ENCODE results near the gene TUBGCP2.
A peak's percentile ranks its signal among the peaks of the same experiment; 100 is the strongest.

Gene TUBGCP2

GRCh38 chr10:133332936-133333699, 24.4 kb upstream of the TUBGCP2 start:
- Histone ChIP-seq H3K4me1 (ENCODE audit: insufficient read depth, low read length, poor library complexity, severe bottlenecking) (no peaks in the 10 kb centered on the region), H3K79me2 (ENCODE audit: insufficient read depth, low read length) (no peaks in the 10 kb centered on the region), H3K9me3 (ENCODE audit: insufficient read depth, low read depth, low read length) (peaks cover 10% of the 10 kb centered on the region), H3K4me2 (ENCODE audit: low read depth, low read length, poor library complexity, severe bottlenecking) (no peak overlapping the region), H3K4me3 (ENCODE audit: low read length, poor library complexity, severe bottlenecking) (no peak overlapping the region), H3F3A (ENCODE audit: low read depth) (no peaks in the 10 kb centered on the region), H3K9me2 (replicated peaks; ENCODE audit: low read depth, low read length) (no peaks in the 10 kb centered on the region), H3K9ac (ENCODE audit: low read depth, low read length, poor library complexity, severe bottlenecking) (no peak overlapping the region), H3K36me3 (ENCODE audit: insufficient read depth, low read length) (no peaks in the 10 kb centered on the region), H4K20me1 (ENCODE audit: insufficient read depth, low read length, poor library complexity, severe bottlenecking) (no peaks in the 10 kb centered on the region), H2AFZ (ENCODE audit: low read length) (no peak overlapping the region), H3K27me3 (ENCODE audit: insufficient read depth, low read length, poor library complexity, severe bottlenecking) (no peaks in the 10 kb centered on the region)
- no peak for TF ChIP-seq EZH2phosphoT487 (IDR thresholded peaks at IDR 0.05; ENCODE audit: borderline replicate concordance)
- no peak for TF ChIP-seq CTCF (conservative IDR thresholded peaks at IDR 0.05; ENCODE audit: low read length)

- Histone ChIP-seq H3K27me3 (ENCODE audit: insufficient read depth, low read length, poor library complexity, severe bottlenecking) (no peaks in the 10 kb centered on the region), H3K9me3 (ENCODE audit: insufficient read depth, low read depth, low read length) (no peaks in the 10 kb centered on the region), H3K4me1 (ENCODE audit: insufficient read depth, low read length, poor library complexity, severe bottlenecking) (peaks cover 10% of the 10 kb centered on the region), H3K9me2 (replicated peaks; ENCODE audit: low read depth, low read length) (no peaks in the 10 kb centered on the region), H2AFZ (ENCODE audit: low read length) (peak overlapping the region; percentile 73; the same call in 1 of the 2 replicates), H3K79me2 (ENCODE audit: insufficient read depth, low read length) (no peaks in the 10 kb centered on the region), H3F3A (ENCODE audit: low read depth) (no peaks in the 10 kb centered on the region), H3K4me3 (ENCODE audit: low read length, poor library complexity, severe bottlenecking) (peak overlapping the region; percentile 63), H4K20me1 (ENCODE audit: insufficient read depth, low read length, poor library complexity, severe bottlenecking) (no peaks in the 10 kb centered on the region), H3K4me2 (ENCODE audit: low read depth, low read length, poor library complexity, severe bottlenecking) (peak overlapping the region; percentile 64), H3K36me3 (ENCODE audit: insufficient read depth, low read length) (no peaks in the 10 kb centered on the region), H3K9ac (ENCODE audit: low read depth, low read length, poor library complexity, severe bottlenecking) (no peak overlapping the region)
- TF ChIP-seq EZH2phosphoT487 (IDR thresholded peaks at IDR 0.05; ENCODE audit: borderline replicate concordance) (no peak), CTCF (conservative IDR thresholded peaks at IDR 0.05; ENCODE audit: low read length) (peak; percentile 91)
Measured at GRCh38 chr10:133329491-133330202, 21.0 kb upstream of the TUBGCP2 start.

- Histone ChIP-seq H2AFZ (ENCODE audit: low read length) (no peak overlapping the region), H3K79me2 (ENCODE audit: insufficient read depth, low read length) (no peaks in the 10 kb centered on the region), H3K27me3 (ENCODE audit: insufficient read depth, low read length, poor library complexity, severe bottlenecking) (no peaks in the 10 kb centered on the region), H3K36me3 (ENCODE audit: insufficient read depth, low read length) (no peaks in the 10 kb centered on the region), H3K4me1 (ENCODE audit: insufficient read depth, low read length, poor library complexity, severe bottlenecking) (peaks cover 10% of the 10 kb centered on the region), H3K9ac (ENCODE audit: low read depth, low read length, poor library complexity, severe bottlenecking) (no peak overlapping the region), H3K9me2 (replicated peaks; ENCODE audit: low read depth, low read length) (no peaks in the 10 kb centered on the region), H3F3A (ENCODE audit: low read depth) (no peaks in the 10 kb centered on the region), H3K9me3 (ENCODE audit: insufficient read depth, low read depth, low read length) (no peaks in the 10 kb centered on the region), H3K4me3 (ENCODE audit: low read length, poor library complexity, severe bottlenecking) (no peak overlapping the region), H4K20me1 (ENCODE audit: insufficient read depth, low read length, poor library complexity, severe bottlenecking) (no peaks in the 10 kb centered on the region), H3K4me2 (ENCODE audit: low read depth, low read length, poor library complexity, severe bottlenecking) (no peak overlapping the region)
- TF ChIP-seq CTCF (conservative IDR thresholded peaks at IDR 0.05; ENCODE audit: low read length) (no peak), EZH2phosphoT487 (IDR thresholded peaks at IDR 0.05; ENCODE audit: borderline replicate concordance) (no peak)
Measured at GRCh38 chr10:133328358-133329343, 20.0 kb upstream of the TUBGCP2 start.

Measured in Loucy (cell line).